Suprapubic skin (tissue), 4 donors: ENCODE data around the gene GPX3.

Experiments used
- CTCF ChIP-seq, 2 donors: fragments of 200-600 bp in 1 of 2; fragments of 450-650 bp in 1 of 2; sonication (generic) in 1 of 2; IDR thresholded peaks; one replicate each; pipeline ENCODE4 v1.5.1; 2016 to 2019; ENCODE audit warnings: antibody characterized with exemption in 2 of 2, mild to moderate bottlenecking in 1 of 2, moderate library complexity in 1 of 2
- POLR2A ChIP-seq, 2 donors: fragments of 450-650 bp; IDR thresholded peaks; one replicate each; pipeline ENCODE4 v1.6.1; 2017; ENCODE audit warnings: antibody characterized with exemption in 2 of 2, mild to moderate bottlenecking in 2 of 2, moderate library complexity in 2 of 2
- POLR2AphosphoS5 ChIP-seq, 3 donors: sonication (generic); formaldehyde crosslinking; IDR thresholded peaks; one replicate each; pipeline ENCODE4 v1.6.1; 2017; ENCODE audit warnings: antibody characterized with exemption in 3 of 3

DNA sequence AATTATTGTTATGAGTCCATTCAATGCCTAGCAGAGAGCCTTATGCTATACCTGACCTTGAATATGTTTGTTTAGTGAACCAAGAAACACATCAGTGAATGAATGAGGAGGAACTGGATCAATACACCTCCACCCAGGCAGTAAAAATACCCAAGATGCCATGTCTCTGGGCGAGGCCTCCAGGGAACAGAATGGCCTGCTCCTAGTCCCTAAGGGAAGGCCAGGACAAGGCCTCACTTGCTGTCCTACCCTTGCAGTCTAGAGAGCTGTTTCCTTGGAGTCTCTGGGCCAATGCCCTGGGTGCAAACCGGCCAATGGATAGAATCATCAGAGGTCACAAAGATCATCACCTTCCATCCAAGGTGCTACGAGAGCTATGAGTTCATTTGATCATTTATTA lies 34.3 kb downstream of the GPX3 start:
- TF ChIP-seq CTCF (IDR thresholded peaks at IDR 0.05) (no peak), POLR2A (IDR thresholded peaks at IDR 0.05) (no peak), POLR2AphosphoS5 (IDR thresholded peaks at IDR 0.05) (no peak)
